NOMO-1 (cell line): Measurements from ENCODE around the gene HBE1.
A peak's percentile ranks its signal among the peaks of the same experiment; 100 is the strongest.
"Not testable (repeated sequence)": the region's sequence is repeated elsewhere in the genome, so short reads cannot be mapped to it uniquely, and the experiment has no call there.

Experiments
- DNase-seq, 2 experiments: peaks; one replicate each; lab custom pipeline; 2025; ENCODE audit not compliant: unreplicated experiment in 2 of 2; lab: John Stamatoyannopoulos, UW

Gene HBE1

GRCh38 chr11:5269715-5270147 is at the start of gene HBE1:
Gene HBE1, minus strand, starts transcription at chr11:5269945. Its CDS starts 55 bp downstream, at chr11:5269890.
- DNase-seq: no peak

GRCh38 chr11:5317292-5317691 is 47.5 kb upstream of the HBE1 start:
- DNase-seq: no peak

DNA sequence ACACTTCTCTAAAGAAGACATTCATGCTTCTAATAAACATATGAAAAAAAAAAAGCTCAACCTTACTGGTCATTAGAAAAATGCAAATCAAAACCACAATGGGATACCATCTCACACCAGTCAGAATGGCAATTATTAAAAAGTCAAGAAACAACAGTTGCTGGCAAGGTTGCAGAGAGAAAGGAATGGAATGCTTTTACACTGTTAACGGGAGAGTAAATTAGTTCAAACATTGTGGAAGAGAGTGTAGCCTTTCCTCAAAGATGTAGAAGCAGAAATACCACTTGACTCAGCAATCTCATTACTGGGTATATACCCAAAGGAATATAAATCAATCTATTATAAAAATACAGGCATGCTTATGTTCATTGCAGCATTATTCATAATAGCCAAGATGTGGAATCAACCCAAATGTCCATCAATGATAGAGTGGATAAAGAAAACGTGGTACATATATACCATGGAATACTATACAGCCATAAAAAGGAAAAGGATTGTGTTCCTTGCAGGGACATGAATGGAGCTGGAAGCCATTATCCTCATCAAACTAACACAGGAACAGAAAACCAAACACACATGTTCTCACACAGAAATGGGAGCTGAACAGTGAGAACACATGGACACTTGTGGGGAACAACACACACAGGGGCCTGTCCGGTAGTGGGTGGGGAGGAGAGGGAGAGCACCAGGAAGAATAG is 43.7 kb upstream of the HBE1 start:
- DNase-seq: not testable (repeated sequence)

- DNase-seq: no peak
Observed at GRCh38 chr11:5310423-5310822, 40.7 kb upstream of the HBE1 start.

- DNase-seq: no peak
Observed at GRCh38 chr11:5307256-5308019, 37.7 kb upstream of the HBE1 start.

DNA sequence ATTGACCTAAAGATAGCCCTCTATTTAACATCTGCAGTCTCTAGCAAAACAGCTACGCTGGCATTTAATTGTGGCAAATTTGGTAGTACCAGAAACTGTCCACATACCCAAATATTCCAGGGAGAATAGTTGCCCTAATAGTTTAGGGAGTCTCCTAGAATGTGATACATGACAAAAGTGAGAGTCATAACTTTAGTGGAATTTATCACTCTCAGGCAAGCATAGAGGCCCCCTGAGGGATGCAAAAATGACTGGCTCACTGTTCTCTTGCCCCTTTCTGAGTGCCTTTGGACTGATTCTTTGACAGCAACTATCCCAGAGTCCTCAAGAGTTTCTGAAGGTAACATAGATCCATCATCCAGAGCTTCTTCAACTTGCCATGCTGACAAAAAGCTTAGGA is 34.3 kb upstream of the HBE1 start:
- DNase-seq: no peak

- no peak for DNase-seq
Observed at GRCh38 chr11:5303626-5304025, 33.9 kb upstream of the HBE1 start.

DNA sequence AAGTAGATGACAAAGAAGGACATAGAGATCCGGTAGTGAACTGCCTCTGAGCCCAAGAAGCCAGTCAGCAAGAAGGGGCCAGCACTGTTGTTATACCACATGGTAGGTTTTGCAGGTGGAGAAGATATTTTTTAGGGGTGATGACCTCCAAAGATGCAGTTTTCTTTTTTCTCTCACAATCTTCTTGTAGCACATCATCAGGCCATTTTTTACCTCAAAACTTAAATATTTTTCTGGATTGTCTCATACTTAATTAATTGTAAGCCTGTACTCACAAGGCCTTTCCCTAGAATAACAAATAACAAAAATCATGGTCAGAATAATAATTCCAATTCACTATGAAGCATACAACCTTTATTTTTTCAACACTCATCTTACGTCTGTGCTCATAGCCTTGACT is 32.1 kb upstream of the HBE1 start, which contains the start of gene OR51B4:
Gene OR51B4, minus strand, starts transcription at position 101 of the 400 bp plus-strand sequence. Its CDS starts 0 bp downstream, at position 101.
- no peak for DNase-seq

DNA sequence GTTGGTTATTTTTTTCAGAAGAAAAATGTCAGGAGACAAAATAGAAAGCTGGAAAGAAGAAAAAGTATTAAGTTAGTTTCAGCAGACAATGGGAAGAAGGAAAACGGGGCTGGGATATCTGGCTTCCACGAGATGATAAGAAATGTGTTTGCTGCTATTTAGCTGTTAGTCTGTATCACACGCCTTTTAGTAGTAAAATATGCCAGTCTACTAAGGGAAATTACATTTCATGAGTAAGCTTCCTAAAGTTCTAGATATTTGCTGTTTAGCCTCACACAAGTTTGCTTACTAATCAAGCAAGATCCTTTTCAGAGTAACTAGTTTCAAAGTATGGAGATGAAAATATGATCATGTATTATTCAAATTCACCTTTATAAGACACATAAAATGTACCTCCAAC is 30.5 kb upstream of the HBE1 start:
- no peak for DNase-seq

DNA sequence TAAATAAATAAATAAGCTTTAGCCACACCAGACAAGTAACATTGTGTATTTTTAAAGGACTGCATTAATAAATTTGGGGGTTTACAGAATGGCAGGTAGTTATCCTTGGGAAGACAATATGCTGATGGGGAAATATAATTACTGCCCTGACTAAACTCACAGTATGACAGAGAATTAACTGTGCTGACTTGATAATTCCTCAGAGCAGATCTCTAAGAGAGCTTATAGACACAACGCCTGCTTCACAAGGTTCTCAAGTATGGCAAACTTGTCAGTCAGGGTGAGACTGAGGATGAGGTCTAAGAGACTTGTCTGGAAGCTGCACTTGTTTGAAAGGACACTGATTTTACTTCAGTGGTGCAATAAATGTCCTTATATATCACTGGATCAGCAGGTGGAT is 28.7 kb upstream of the HBE1 start:
- no peak for DNase-seq

DNA sequence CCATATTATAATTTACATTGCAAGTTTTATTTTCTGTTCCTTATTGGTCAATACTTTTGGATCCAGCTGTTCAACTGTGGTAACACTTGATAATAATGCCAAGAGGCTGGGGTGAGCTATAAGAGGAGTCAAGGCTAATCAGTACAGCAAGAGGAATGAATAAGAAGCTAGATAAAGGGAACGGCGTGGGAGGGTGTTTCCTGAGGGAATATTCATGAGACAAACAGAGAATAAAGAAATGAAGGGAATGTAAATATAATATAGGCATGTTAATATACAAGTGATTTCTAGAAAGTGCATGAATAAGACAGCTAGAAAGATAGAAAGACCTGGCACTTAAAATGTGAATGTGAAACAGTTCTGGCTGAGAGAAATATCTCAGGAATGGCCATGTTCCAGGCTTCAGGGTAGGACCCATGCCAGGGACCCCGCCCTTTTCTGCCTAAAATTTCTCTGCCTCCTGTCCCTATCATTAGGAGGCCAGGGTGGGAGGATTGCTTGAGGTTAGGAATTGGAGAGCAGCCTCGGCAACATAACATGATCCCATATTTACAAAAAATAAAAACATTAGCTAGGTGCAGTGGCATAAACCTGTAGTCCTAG is 28.1 kb upstream of the HBE1 start:
- no peak for DNase-seq

DNA sequence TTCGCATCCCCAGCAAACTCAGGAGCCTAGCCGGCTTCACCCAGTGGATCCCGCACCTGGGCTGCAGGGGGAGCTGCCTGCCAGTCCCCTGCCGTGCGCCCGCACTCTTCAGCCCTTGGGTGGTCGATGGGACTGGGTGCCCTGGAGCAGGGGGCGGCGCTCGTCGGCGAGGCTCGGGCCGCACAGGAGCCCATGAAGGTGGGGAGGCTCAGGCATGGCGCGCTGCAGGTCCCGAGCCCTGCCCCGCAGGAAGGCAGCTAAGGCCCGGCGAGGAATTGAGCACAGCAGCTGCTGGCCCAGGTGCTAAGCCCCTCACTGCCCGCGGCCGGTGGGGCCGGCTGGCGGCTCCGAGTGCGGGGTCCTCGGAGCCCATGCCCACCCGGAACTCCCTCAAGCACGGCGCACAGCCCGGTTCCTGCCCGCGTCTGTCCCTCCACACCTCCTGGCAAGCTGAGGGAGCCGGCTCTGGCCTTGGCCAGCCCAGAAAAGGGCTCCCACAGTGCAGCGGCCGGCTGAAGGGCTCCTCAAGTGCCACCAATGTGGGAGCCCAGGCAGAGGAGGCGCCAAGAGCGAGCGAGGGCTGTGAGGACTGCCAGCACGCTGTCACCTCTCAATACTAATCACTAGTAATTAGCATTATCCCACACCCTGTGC is 24.7 kb upstream of the HBE1 start:
- not testable (repeated sequence) for DNase-seq

- no peak for DNase-seq
Observed at GRCh38 chr11:5293028-5293427, 23.3 kb upstream of the HBE1 start.

DNA sequence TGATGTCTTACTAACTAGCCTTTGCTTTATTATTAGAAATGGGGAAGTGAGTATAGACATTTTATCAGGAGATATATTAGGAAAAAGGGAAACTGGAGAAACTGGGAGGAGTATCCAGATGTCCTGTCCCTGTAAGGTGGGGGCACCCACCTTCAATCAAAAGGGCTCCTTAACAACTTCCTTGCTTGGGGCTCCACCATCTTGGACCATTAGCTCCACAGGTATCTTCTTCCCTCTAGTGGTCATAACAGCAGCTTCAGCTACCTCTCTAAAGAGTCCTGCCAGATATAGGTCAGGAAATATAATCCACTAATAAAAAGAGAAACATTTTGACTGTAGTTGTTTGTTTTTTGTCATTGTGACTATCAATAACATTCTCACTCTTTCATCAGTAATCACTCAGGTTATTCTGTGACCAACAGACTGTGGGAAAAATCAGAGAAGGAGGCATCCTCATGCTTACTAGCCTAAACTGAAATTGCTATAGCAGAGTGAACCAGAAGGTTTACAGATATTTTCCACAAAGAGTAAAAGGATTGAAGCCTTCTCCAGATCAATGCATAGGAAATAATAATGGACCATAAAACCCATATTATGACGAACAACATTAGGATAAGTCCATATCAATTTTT is 21.6 kb upstream of the HBE1 start:
- DNase-seq: peak in 1 of 2 experiments; percentile 12

DNA sequence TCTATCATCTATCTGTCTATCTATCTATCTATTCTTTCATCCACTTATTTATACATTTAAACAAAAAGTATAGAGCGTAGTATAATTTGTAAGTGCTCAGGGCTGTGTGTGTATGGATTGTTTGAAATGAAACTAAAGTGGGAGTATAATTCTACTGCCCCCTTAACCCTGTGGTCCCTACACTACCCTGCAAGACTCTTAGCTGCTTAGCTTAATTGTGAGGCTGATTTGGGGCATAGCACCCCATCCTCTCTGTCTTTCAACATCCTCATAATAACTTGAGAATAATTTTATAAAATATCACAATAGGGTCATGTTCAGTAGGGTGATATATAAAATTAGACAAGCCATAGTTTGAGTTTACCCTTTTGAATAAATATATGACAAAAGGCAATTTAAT is 20.4 kb upstream of the HBE1 start:
- DNase-seq: no peak

DNA sequence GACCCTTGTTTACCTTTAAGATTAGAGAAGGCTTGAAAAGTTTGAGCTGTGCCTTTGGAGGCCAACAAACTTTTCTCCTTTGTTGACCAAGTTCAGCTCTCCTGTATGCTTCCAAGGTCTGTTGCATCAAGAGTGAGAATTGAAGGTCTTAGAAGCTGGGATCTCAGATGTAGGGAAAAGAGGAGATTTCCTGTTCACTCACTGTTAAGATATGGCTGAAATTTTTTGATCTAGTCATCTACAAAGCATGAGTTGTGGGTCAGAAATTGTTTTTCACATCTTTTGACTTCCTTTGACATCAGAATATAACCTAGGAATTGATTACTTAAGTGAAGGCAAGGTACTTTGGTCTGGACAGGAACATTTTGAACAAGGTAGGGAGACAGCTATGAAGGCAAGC is 20.0 kb upstream of the HBE1 start:
- no peak for DNase-seq

DNA sequence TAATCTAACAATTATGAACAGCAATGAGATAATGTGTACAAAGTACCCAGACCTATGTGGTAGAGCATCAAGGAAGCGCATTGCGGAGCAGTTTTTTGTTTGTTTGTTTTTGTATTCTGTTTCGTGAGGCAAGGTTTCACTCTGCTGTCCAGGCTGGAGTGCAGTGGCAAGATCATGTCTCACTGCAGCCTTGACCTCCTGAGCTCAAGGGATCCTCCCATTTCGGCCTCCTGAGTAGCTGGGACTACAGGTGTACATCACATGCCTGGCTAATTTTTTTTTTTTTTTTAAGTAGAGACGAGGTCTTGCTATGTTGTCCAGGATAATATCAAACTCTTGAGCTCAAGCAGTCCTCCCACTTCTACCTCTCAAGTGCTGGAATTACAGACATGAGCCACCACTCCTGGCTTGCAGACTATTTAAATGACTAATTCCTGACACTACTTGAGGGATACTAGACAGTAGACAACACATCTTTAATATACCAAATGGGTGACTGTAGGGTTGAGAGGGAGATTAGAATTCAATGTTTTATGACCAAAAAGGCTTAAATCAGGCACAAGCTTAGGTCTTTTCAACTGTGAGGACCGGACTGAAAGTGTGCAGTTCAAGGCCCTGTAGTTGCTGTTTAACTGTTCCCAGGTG is 19.3 kb upstream of the HBE1 start:
- DNase-seq: no peak

DNA sequence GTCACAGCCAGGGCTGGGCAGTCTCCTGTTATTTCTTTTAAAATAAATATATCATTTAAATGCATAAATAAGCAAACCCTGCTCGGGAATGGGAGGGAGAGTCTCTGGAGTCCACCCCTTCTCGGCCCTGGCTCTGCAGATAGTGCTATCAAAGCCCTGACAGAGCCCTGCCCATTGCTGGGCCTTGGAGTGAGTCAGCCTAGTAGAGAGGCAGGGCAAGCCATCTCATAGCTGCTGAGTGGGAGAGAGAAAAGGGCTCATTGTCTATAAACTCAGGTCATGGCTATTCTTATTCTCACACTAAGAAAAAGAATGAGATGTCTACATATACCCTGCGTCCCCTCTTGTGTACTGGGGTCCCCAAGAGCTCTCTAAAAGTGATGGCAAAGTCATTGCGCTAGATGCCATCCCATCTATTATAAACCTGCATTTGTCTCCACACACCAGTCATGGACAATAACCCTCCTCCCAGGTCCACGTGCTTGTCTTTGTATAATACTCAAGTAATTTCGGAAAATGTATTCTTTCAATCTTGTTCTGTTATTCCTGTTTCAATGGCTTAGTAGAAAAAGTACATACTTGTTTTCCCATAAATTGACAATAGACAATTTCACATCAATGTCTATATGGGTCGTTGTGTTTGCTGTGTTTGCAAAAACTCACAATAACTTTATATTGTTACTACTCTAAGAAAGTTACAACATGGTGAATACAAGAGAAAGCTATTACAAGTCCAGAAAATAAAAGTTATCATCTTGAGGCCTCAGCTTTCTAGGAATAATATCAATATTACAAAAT is 18.6 kb upstream of the HBE1 start:
- DNase-seq: no peak

DNA sequence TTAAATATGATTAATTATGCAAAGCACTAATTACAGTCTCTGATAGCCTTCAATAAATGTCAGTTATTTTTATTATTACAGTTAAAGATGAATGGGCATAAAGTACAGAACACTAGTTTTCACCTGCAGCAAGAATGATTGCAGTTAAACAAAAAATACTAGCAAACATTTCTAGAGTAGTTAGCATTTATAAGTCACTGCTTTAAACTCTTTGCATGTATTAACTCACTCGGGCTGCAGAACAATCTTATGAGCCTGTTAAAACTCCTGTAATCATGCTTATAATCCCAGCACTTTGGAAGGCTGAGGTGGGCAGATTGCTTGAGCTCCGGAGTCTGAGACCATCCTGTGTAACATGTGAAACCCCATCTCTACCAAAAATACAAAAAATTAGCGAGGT is 17.2 kb upstream of the HBE1 start:
- DNase-seq: no peak

- DNase-seq: no peak
Observed at GRCh38 chr11:5286351-5286750, 16.6 kb upstream of the HBE1 start.
